Measurements from ENCODE around the gene RAB11FIP4. TPM values are rescaled to one million over a fixed set of nuclear protein-coding genes. Genes with fewer than 3 reads are reported as not detected.

Gene RAB11FIP4
- total RNA-seq, 4 donors from 2014 or later: 41.0 to 173 (median 53.7) TPM

DNA sequence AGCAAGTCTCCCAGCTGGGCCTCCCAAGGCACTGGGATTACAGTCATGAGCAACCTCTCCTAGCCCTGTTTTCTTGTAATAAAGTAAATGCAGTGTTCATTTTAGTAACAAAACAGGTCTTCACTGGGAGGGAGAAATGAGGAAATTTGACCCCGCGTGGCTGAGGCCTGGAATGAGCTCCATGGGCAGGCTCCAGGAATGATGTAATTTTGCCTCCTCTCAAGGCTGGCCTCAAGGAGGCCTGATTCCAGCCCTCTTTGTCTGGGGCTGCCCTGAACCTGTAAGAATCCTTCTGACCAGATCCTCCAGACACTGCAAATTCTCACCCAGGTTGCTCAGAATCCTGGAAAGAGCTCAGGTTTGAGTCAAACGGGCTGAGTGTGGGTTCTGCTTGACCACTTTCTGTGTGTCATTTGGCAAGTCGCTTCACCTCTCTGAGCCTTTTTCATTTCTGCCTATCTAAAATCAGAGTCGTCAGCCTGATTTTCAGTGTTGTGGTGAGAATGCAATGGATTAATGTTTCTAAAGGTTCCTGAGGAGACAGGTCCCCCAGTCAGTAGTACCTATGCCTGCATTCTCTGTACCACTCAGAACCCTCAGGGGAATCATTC lies 57.1 kb downstream of the RAB11FIP4 start:
- Histone ChIP-seq H3K4me1 (peaks cover 0 to 4% (median 1%) of the 10 kb centered on the region in 4 donors), H3K36me3 (no peaks in the 10 kb centered on the region), H3K27ac (no peak overlapping the region), H3K4me3 (no peak overlapping the region), H3K9me3 (no peaks in the 10 kb centered on the region), H3K27me3 (no peaks in the 10 kb centered on the region)
- WGBS, 2 donors (ENCODE audit: low coverage in 1 of 2): 83% methylated on average over 5 of the region's 5 CpGs; no CpG with 5 or more reads in 1 of the 2 donors
- no peak for TF ChIP-seq EP300 (IDR thresholded peaks at IDR 0.05; ENCODE audit: low read depth)
- no peak for TF ChIP-seq POLR2AphosphoS5 (IDR thresholded peaks at IDR 0.05)
- no peak for TF ChIP-seq POLR2A (IDR thresholded peaks at IDR 0.05)
- DNase-seq: no peak
- intact Hi-C loops (cut with DNase I; ENCODE audit: low total_unique reads) (no loop called here), in situ Hi-C loops (cut with MboI; ENCODE audit: low pct_ligation_motif_present in 1 of 4, low pct_unique_long_range_greater_than_20kb in 1 of 4, low sequenced_read_pairs in 3 of 4) (loop anchor here in 2 of 4 donors (10.0 to 25.0 kb wide), 2 partner anchors 66 to 389 kb away; no protein-coding TSS in a partner anchor)

GRCh38 chr17:31449111-31449510 lies 57.6 kb downstream of the RAB11FIP4 start:
- H3K9me3 ChIP-seq: no peaks in the 10 kb centered on the region
- H3K27ac ChIP-seq: no peak overlapping the region
- 81% methylated on average over 7 of the region's 7 CpGs; no CpG with 5 or more reads in 1 of the 2 donors for WGBS, 2 donors (ENCODE audit: low coverage in 1 of 2)
- no peaks in the 10 kb centered on the region for H3K27me3 ChIP-seq
- TF ChIP-seq EP300 (IDR thresholded peaks at IDR 0.05; ENCODE audit: low read depth) (no peak), POLR2A (IDR thresholded peaks at IDR 0.05) (no peak), POLR2AphosphoS5 (IDR thresholded peaks at IDR 0.05) (no peak)
- TF ChIP-seq, protein P1, sequence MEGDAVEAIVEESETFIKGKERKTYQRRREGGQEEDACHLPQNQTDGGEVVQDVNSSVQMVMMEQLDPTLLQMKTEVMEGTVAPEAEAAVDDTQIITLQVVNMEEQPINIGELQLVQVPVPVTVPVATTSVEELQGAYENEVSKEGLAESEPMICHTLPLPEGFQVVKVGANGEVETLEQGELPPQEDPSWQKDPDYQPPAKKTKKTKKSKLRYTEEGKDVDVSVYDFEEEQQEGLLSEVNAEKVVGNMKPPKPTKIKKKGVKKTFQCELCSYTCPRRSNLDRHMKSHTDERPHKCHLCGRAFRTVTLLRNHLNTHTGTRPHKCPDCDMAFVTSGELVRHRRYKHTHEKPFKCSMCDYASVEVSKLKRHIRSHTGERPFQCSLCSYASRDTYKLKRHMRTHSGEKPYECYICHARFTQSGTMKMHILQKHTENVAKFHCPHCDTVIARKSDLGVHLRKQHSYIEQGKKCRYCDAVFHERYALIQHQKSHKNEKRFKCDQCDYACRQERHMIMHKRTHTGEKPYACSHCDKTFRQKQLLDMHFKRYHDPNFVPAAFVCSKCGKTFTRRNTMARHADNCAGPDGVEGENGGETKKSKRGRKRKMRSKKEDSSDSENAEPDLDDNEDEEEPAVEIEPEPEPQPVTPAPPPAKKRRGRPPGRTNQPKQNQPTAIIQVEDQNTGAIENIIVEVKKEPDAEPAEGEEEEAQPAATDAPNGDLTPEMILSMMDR (IDR thresholded peaks at IDR 0.05): no peak
- H3K4me3 ChIP-seq: no peak overlapping the region
- H3K4me1 ChIP-seq: peaks cover 0 to 4% (median 1%) of the 10 kb centered on the region in 4 donors
- in situ Hi-C loops (cut with MboI; ENCODE audit: low pct_ligation_motif_present in 1 of 4, low pct_unique_long_range_greater_than_20kb in 1 of 4, low sequenced_read_pairs in 3 of 4) (loop anchor here in 2 of 4 donors (10.0 to 25.0 kb wide), 2 partner anchors 66 to 388 kb away; no protein-coding TSS in a partner anchor), intact Hi-C loops (cut with DNase I; ENCODE audit: low total_unique reads) (no loop called here)
- DNase-seq: no peak
- no peaks in the 10 kb centered on the region for H3K36me3 ChIP-seq

DNA sequence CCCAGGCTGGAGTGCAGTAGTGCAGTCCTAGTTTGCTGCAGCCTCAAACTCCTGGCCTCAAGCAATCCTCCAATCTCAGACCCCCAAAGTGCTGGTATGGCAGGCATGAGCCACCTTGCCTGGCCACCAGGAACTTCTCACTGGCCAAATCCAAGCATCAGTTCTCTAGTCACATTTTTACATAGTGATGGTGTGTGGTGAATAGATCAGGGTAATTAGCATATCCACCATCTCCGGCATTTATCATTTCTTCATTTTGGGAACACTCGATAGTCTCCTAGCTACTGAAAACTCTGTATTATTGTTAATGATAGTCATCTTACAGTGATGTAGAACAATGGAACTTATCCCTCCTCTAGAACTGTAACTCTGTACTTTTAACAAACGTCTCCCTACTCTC lies 58.3 kb downstream of the RAB11FIP4 start:
- Histone ChIP-seq H3K36me3 (no peaks in the 10 kb centered on the region), H3K4me3 (no peak overlapping the region), H3K27ac (no peak overlapping the region), H3K27me3 (no peaks in the 10 kb centered on the region), H3K9me3 (no peaks in the 10 kb centered on the region), H3K4me1 (peaks cover 0 to 4% (median 1%) of the 10 kb centered on the region in 4 donors)
- intact Hi-C loops (cut with DNase I; ENCODE audit: low total_unique reads) (no loop called here), in situ Hi-C loops (cut with MboI; ENCODE audit: low pct_ligation_motif_present in 1 of 4, low pct_unique_long_range_greater_than_20kb in 1 of 4, low sequenced_read_pairs in 3 of 4) (loop anchor here in 2 of 4 donors (10.0 to 25.0 kb wide), 2 partner anchors 65 to 388 kb away; no protein-coding TSS in a partner anchor)
- WGBS, 2 donors (ENCODE audit: low coverage in 1 of 2): 87 to 100% methylated on average over 3 of the region's 3 CpGs
- TF ChIP-seq EP300 (IDR thresholded peaks at IDR 0.05; ENCODE audit: low read depth) (no peak), POLR2AphosphoS5 (IDR thresholded peaks at IDR 0.05) (no peak), POLR2A (IDR thresholded peaks at IDR 0.05) (no peak)
- TF ChIP-seq, protein P1 (IDR thresholded peaks at IDR 0.05): no peak
- DNase-seq: no peak

DNA sequence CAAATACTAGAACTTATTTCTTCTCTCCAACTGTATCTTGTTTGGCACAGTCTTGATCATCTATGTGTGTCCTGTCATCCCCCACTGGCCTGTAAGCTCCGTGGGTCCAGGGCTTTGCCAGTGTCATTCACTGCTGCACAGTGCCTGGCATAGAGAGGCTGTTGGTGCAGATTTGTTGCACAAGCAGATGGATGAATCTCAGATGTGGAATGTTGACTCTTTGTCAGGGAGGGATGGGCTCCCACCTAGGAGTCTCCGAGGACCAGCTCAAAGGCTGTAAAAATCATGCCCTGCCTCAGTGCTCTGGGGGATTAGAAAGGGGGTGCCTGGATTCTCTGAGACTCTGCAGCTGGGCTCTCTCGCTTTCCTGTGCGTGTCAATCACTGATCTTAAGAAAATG lies 60.6 kb downstream of the RAB11FIP4 start:
- Histone ChIP-seq H3K4me3 (no peak overlapping the region), H3K27me3 (no peaks in the 10 kb centered on the region), H3K9me3 (no peaks in the 10 kb centered on the region), H3K4me1 (peaks cover 0 to 4% (median 1%) of the 10 kb centered on the region in 4 donors), H3K27ac (peak overlapping the region in 1 of 4 donors; percentile 10), H3K36me3 (no peaks in the 10 kb centered on the region)
- intact Hi-C loops (cut with DNase I; ENCODE audit: low total_unique reads) (no loop called here), in situ Hi-C loops (cut with MboI; ENCODE audit: low pct_ligation_motif_present in 1 of 4, low pct_unique_long_range_greater_than_20kb in 1 of 4, low sequenced_read_pairs in 3 of 4) (no loop called here)
- WGBS, 2 donors (ENCODE audit: low coverage in 1 of 2): 84 to 86% methylated on average over 1 to 4 of the region's 4 CpGs
- DNase-seq: no peak
- TF ChIP-seq POLR2AphosphoS5 (IDR thresholded peaks at IDR 0.05) (no peak), EP300 (IDR thresholded peaks at IDR 0.05; ENCODE audit: low read depth) (no peak), POLR2A (IDR thresholded peaks at IDR 0.05) (no peak)
- TF ChIP-seq, protein P1 (IDR thresholded peaks at IDR 0.05): no peak

Data from transverse colon (tissue), 4 donors.